ENCODE measurements around the gene SLC16A10. TPM values are rescaled to one million over a fixed set of nuclear protein-coding genes. Genes with fewer than 3 reads are reported as not detected.

SLC16A10 gene
- total and polyA plus RNA-seq, 7 donors, result 13.9 to 106 (median 43.1) TPM

- H3K4me1 ChIP-seq, result peaks cover 36% of the 10 kb centered on the region
- H3K4me3 ChIP-seq, result peak overlapping the region; percentile 10
- no peaks in the 10 kb centered on the region for H3K36me3 ChIP-seq (ENCODE audit: insufficient read depth in 1 of 2, low read depth in 1 of 2)
- H3K27me3 ChIP-seq (ENCODE audit: insufficient read depth in 3 of 3, low read length in 2 of 3), result no peaks in the 10 kb centered on the region
- H3K9me3 ChIP-seq, result no peaks in the 10 kb centered on the region
- peak in 3 of 4 donors; percentile 25 to 44 (median 25) for ATAC-seq
- peak overlapping the region; percentile 85 for H3K27ac ChIP-seq
- DNase-seq, result no peak
- 25 to 57% (median 33%) methylated on average over 2 of the region's 2 CpGs for WGBS, 3 donors
- intact Hi-C loops (cut with DNase I), result no loop called here
- no peak for TF ChIP-seq CTCF (IDR thresholded peaks at IDR 0.05)
Measured at GRCh38 chr6:111114087-111114443, 26.8 kb downstream of the SLC16A10 start.

- ATAC-seq, result peak in 3 of 4 donors; percentile 31 to 62 (median 37)
- H3K27ac ChIP-seq, result peak overlapping the region; percentile 85
- H3K9me3 ChIP-seq, result peaks cover 3% of the 10 kb centered on the region
- no peaks in the 10 kb centered on the region for H3K36me3 ChIP-seq (ENCODE audit: insufficient read depth in 1 of 2, low read depth in 1 of 2)
- WGBS, 3 donors, result 38 to 88% (median 52%) methylated on average over 1 of the region's 1 CpG
- H3K4me1 ChIP-seq, result peaks cover 36% of the 10 kb centered on the region
- intact Hi-C loops (cut with DNase I), result no loop called here
- no peak for TF ChIP-seq CTCF (IDR thresholded peaks at IDR 0.05)
- H3K4me3 ChIP-seq, result peak overlapping the region; percentile 10
- no peak for DNase-seq
- no peaks in the 10 kb centered on the region for H3K27me3 ChIP-seq (ENCODE audit: insufficient read depth in 3 of 3, low read length in 2 of 3)
Measured at GRCh38 chr6:111114482-111114881, 27.2 kb downstream of the SLC16A10 start.

- no peak for ATAC-seq
- Histone ChIP-seq H3K4me1 (peaks cover 39% of the 10 kb centered on the region), H3K4me3 (no peak overlapping the region), H3K27me3 (ENCODE audit: insufficient read depth in 3 of 3, low read length in 2 of 3) (no peaks in the 10 kb centered on the region), H3K9me3 (peaks cover 3% of the 10 kb centered on the region), H3K36me3 (ENCODE audit: insufficient read depth in 1 of 2, low read depth in 1 of 2) (no peaks in the 10 kb centered on the region), H3K27ac (peak overlapping the region; percentile 7)
- TF ChIP-seq CTCF (IDR thresholded peaks at IDR 0.05), result no peak
- intact Hi-C loops (cut with DNase I), result no loop called here
- no peak for DNase-seq
- 85 to 89% (median 85%) methylated on average over 2 of the region's 2 CpGs for WGBS, 3 donors
Measured at GRCh38 chr6:111118826-111119225, 31.5 kb downstream of the SLC16A10 start.

- WGBS, 3 donors, result 77 to 92% (median 86%) methylated on average over 2 of the region's 2 CpGs
- DNase-seq (no peak), ATAC-seq (peak in 1 of 4 donors; percentile 28)
- Histone ChIP-seq H3K27ac (peak overlapping the region; percentile 88), H3K36me3 (ENCODE audit: insufficient read depth in 1 of 2, low read depth in 1 of 2) (no peaks in the 10 kb centered on the region), H3K27me3 (ENCODE audit: insufficient read depth in 3 of 3, low read length in 2 of 3) (no peaks in the 10 kb centered on the region), H3K9me3 (peaks cover 3% of the 10 kb centered on the region), H3K4me3 (no peak overlapping the region), H3K4me1 (peaks cover 36% of the 10 kb centered on the region)
- TF ChIP-seq CTCF (IDR thresholded peaks at IDR 0.05), result no peak
- intact Hi-C loops (cut with DNase I), result no loop called here
Measured at GRCh38 chr6:111119571-111120329, 32.4 kb downstream of the SLC16A10 start.

Measured in psoas muscle (tissue), 8 donors.